H9 (cell line): ENCODE measurements around the gene TRIM36. TPM values are rescaled to one million over a fixed set of nuclear protein-coding genes. Genes with fewer than 3 reads are reported as not detected.

ENCODE experiments used
- DNase-seq: peaks from one replicate; pipeline ENCODE4 v3.0.0-alpha.2; 2017
- H2AFZ ChIP-seq: one replicate; pipeline ENCODE4 v1.6.1; 2013; ENCODE audit warnings: mild to moderate bottlenecking, low read length, control low read depth, moderate library complexity
- H2AK5ac ChIP-seq: 2 replicates; pipeline ENCODE4 v1.6.1; 2013; ENCODE audit warnings: low read length, control low read depth, mixed read lengths; ENCODE audit not compliant: insufficient read length
- H2BK120ac ChIP-seq: one replicate; pipeline ENCODE4 v1.6.1; 2013; ENCODE audit warnings: low read depth, mild to moderate bottlenecking, low read length, control low read depth, inconsistent platforms; ENCODE audit not compliant: poor library complexity, severe bottlenecking
- H2BK12ac ChIP-seq: 2 replicates; pipeline ENCODE4 v1.6.1; 2013; ENCODE audit warnings: low read length, control low read depth, mixed read lengths, low read depth; ENCODE audit not compliant: insufficient read length
- H2BK15ac ChIP-seq: 2 replicates; pipeline ENCODE4 v1.6.1; 2013; ENCODE audit warnings: low read depth, low read length, control low read depth
- H2BK20ac ChIP-seq: one replicate; pipeline ENCODE4 v1.6.1; 2013; ENCODE audit warnings: low read depth, mild to moderate bottlenecking, low read length, control low read depth, inconsistent platforms; ENCODE audit not compliant: poor library complexity, severe bottlenecking
- H2BK5ac ChIP-seq: 2 replicates; pipeline ENCODE4 v1.6.1; 2013; ENCODE audit warnings: low read length, control low read depth, mixed read lengths; ENCODE audit not compliant: insufficient read length
- H3K14ac ChIP-seq: 2 replicates; pipeline ENCODE4 v1.6.1; 2013; ENCODE audit warnings: low read length, control low read depth; ENCODE audit not compliant: insufficient read depth
- H3K18ac ChIP-seq: 2 replicates; pipeline ENCODE4 v1.6.1; 2013; ENCODE audit warnings: low read depth, mild to moderate bottlenecking, mixed read lengths, low read length, control low read depth; ENCODE audit not compliant: insufficient read length
- H3K23ac ChIP-seq: 2 replicates; pipeline ENCODE4 v1.6.1; 2013; ENCODE audit warnings: low read length, control low read depth, mixed read lengths, low read depth; ENCODE audit not compliant: insufficient read length
- H3K23me2 ChIP-seq: 2 replicates; pipeline ENCODE4 v1.6.1; 2013; ENCODE audit warnings: low read depth, mild to moderate bottlenecking, mixed read lengths, low read length, control low read depth; ENCODE audit not compliant: insufficient read length, poor library complexity, severe bottlenecking
- H3K27ac ChIP-seq: 2 replicates; pipeline ENCODE4 v1.5.1; 2013; ENCODE audit warnings: low read length, control low read depth, mixed read lengths, low read depth; ENCODE audit not compliant: insufficient read length
- H3K27me3 ChIP-seq: 2 replicates; pipeline ENCODE4 v1.6.1; 2013; ENCODE audit warnings: low read length, control low read depth, inconsistent platforms; ENCODE audit not compliant: insufficient read depth
- H3K4ac ChIP-seq: 2 replicates; pipeline ENCODE4 v1.6.1; 2013; ENCODE audit warnings: low read depth, mild to moderate bottlenecking, control low read depth, inconsistent platforms, low read length, moderate library complexity
- H3K4me1 ChIP-seq: 2 replicates; pipeline ENCODE4 v1.6.1; 2013; ENCODE audit warnings: low read length, control low read depth, inconsistent platforms; ENCODE audit not compliant: insufficient read depth
- H3K4me2 ChIP-seq: 2 replicates; pipeline ENCODE4 v1.6.1; 2013; ENCODE audit warnings: low read length, control low read depth, mixed read lengths; ENCODE audit not compliant: insufficient read length, insufficient read depth
- H3K56ac ChIP-seq: 2 replicates; pipeline ENCODE4 v1.6.1; 2013; ENCODE audit warnings: low read depth, mild to moderate bottlenecking, mixed read lengths, low read length, control low read depth; ENCODE audit not compliant: insufficient read length
- H3K79me1 ChIP-seq: 2 replicates; pipeline ENCODE4 v1.6.1; 2013; ENCODE audit warnings: low read depth, mild to moderate bottlenecking, moderate library complexity, low read length, control low read depth, inconsistent platforms; ENCODE audit not compliant: insufficient read depth, poor library complexity, severe bottlenecking
- H3K79me2 ChIP-seq: 2 replicates; pipeline ENCODE4 v1.6.1; 2013; ENCODE audit warnings: low read length, control low read depth, inconsistent platforms; ENCODE audit not compliant: insufficient read depth
- H3K9ac ChIP-seq: 2 replicates; pipeline ENCODE4 v1.6.1; 2013; ENCODE audit warnings: low read length, control low read depth, mixed read lengths; ENCODE audit not compliant: insufficient read length; ENCODE audit errors: extremely low read depth
- H3K9me3 ChIP-seq: one replicate; pipeline ENCODE4 v1.6.1; 2013; ENCODE audit warnings: low read depth, low read length, inconsistent platforms; ENCODE audit not compliant: control insufficient read depth
- H3T11ph ChIP-seq: one replicate; pipeline ENCODE4 v1.6.1; 2013; ENCODE audit warnings: mild to moderate bottlenecking, low read length, control low read depth, inconsistent platforms
- H4K20me1 ChIP-seq: one replicate; pipeline ENCODE4 v1.6.1; 2013; ENCODE audit not compliant: control insufficient read depth, insufficient read length, insufficient read depth
- H4K5ac ChIP-seq: 2 replicates; pipeline ENCODE4 v1.6.1; 2013; ENCODE audit warnings: low read depth, mild to moderate bottlenecking, mixed read lengths, low read length, control low read depth; ENCODE audit not compliant: insufficient read length
- H4K8ac ChIP-seq: replicated peaks from 2 replicates; pipeline ENCODE4 v1.6.1; 2013; ENCODE audit warnings: low read length, control low read depth, mixed read lengths, low read depth; ENCODE audit not compliant: insufficient read length
- H4K91ac ChIP-seq: 2 replicates; pipeline ENCODE4 v1.6.1; 2013; ENCODE audit warnings: low read depth, mild to moderate bottlenecking, moderate library complexity, mixed read lengths, low read length, control low read depth; ENCODE audit not compliant: insufficient read length
- H3K27ac Mint-ChIP-seq, 3 experiments: 2 replicates in 2 of 3; 3 replicates in 1 of 3; pipeline ENCODE4 v1.8.0; 2020 to 2021; ENCODE audit warnings: mixed read lengths in 3 of 3, mild to moderate bottlenecking in 1 of 3, moderate library complexity in 1 of 3
- H3K27me3 Mint-ChIP-seq: 2 replicates; pipeline ENCODE4 v1.8.0; 2021; ENCODE audit warnings: low read depth, mild to moderate bottlenecking, moderate library complexity, mixed read lengths
- H3K36me3 Mint-ChIP-seq, 3 experiments: 2 replicates in 2 of 3; 3 replicates in 1 of 3; pipeline ENCODE4 v1.8.0; 2020 to 2021; ENCODE audit warnings: low read depth in 3 of 3, mixed read lengths in 3 of 3; ENCODE audit not compliant: insufficient read depth in 1 of 3
- H3K4me1 Mint-ChIP-seq, 2 experiments: 2 replicates each; pipeline ENCODE4 v1.8.0; 2020; ENCODE audit warnings: mixed read lengths in 2 of 2
- H3K4me3 Mint-ChIP-seq, 2 experiments: 2 replicates in 1 of 2; 3 replicates in 1 of 2; pipeline ENCODE4 v1.8.0; 2020 to 2021; ENCODE audit warnings: mild to moderate bottlenecking in 2 of 2, mixed read lengths in 2 of 2, moderate library complexity in 1 of 2
- H3K9me3 Mint-ChIP-seq, 2 experiments: 2 replicates in 1 of 2; 3 replicates in 1 of 2; pipeline ENCODE4 v1.8.0; 2020; ENCODE audit warnings: mild to moderate bottlenecking in 2 of 2, mixed read lengths in 2 of 2, moderate library complexity in 1 of 2
- CTCF ChIP-seq: fragments of 200-600 bp; sonication (generic); conservative IDR thresholded peaks from 3 replicates; pipeline ENCODE4 v1.8.0; 2021; ENCODE audit warnings: antibody characterized with exemption, mild to moderate bottlenecking
- total RNA-seq: library from RNA; stranded (reverse); gene quantifications from 2 replicates; pipeline ENCODE4 v1.2.1, GENCODE V29; 2021

TRIM36 gene
- total RNA-seq, 1 experiment from 2014 or later = 14.6 TPM

GRCh38 chr5:115186794-115187193 is 17.1 kb upstream of the TRIM36 start:
- H3K18ac ChIP-seq = no peak overlapping the region
- peaks cover under 1% of the 10 kb centered on the region; the same call in 1 of the 2 replicates for H3K27me3 ChIP-seq
- H4K5ac ChIP-seq = no peak overlapping the region
- Mint-ChIP-seq H3K4me3 (no peak overlapping the region), H3K36me3 (no peaks in the 10 kb centered on the region), H3K27ac (no peak overlapping the region), H3K4me1 (peaks cover 16 to 18% of the 10 kb centered on the region in 2 experiments), H3K9me3 (no peaks in the 10 kb centered on the region), H3K27me3 (peaks cover 19% of the 10 kb centered on the region)
- H3K9me3 ChIP-seq = no peaks in the 10 kb centered on the region
- no peak overlapping the region for H4K91ac ChIP-seq
- no peak for TF ChIP-seq CTCF
- H3K9ac ChIP-seq = no peak overlapping the region
- H3K79me1 ChIP-seq = no peaks in the 10 kb centered on the region
- no peak overlapping the region for H3K56ac ChIP-seq
- H2BK20ac ChIP-seq = no peak overlapping the region
- H3T11ph ChIP-seq = no peak overlapping the region
- no peaks in the 10 kb centered on the region for H3K79me2 ChIP-seq
- no peak overlapping the region for H4K8ac ChIP-seq
- H3K23ac ChIP-seq = no peak overlapping the region
- H2BK5ac ChIP-seq = no peak overlapping the region
- no peak overlapping the region for H3K4me2 ChIP-seq
- H3K4ac ChIP-seq = no peak overlapping the region
- no peaks in the 10 kb centered on the region for H3K23me2 ChIP-seq
- no peak for DNase-seq
- H2BK12ac ChIP-seq = no peak overlapping the region
- peaks cover 2% of the 10 kb centered on the region; the same call in 1 of the 2 replicates for H3K4me1 ChIP-seq
- H2BK120ac ChIP-seq = no peak overlapping the region
- H3K14ac ChIP-seq = no peak overlapping the region
- no peak overlapping the region for H2AFZ ChIP-seq
- H4K20me1 ChIP-seq = no peaks in the 10 kb centered on the region
- H3K27ac ChIP-seq = no peak overlapping the region
- H2AK5ac ChIP-seq = no peak overlapping the region
- H2BK15ac ChIP-seq = no peak overlapping the region
